ENCODE results near the gene PLLP. TPM values are rescaled to one million over a fixed set of nuclear protein-coding genes. Genes with fewer than 3 reads are reported as not detected.

Gene PLLP
- total RNA-seq, 1 experiment from 2014 or later = 3.1 TPM

- ChIA-PET CTCF (no interaction called here), RAD21 (ENCODE audit: low non-redundant PET in 1 of 2, low total read pairs in 2 of 2, uncharacterized antibody in 2 of 2, unreplicated experiment in 2 of 2) (no interaction called here), POLR2A (no interaction called here)
- Histone ChIP-seq H3K79me2 (ENCODE audit: insufficient read depth, low read length) (no peaks in the 10 kb centered on the region), H3K9ac (ENCODE audit: low read length) (peak overlapping the region; percentile 63; the same call in 1 of the 2 replicates), H3K4me2 (ENCODE audit: low read length) (peak overlapping the region; percentile 97), H3K36me3 (ENCODE audit: control insufficient read depth in 1 of 2, insufficient read depth in 2 of 2, low read length in 2 of 2) (no peaks in the 10 kb centered on the region), H3K9me3 (ENCODE audit: control insufficient read depth in 1 of 2, insufficient read depth in 1 of 2, low read depth in 1 of 2, low read length in 2 of 2) (no peaks in the 10 kb centered on the region), H3K27ac (ENCODE audit: low read depth, low read length) (no peak overlapping the region), H3K9me2 (ENCODE audit: insufficient read depth) (no peaks in the 10 kb centered on the region), H2AFZ (ENCODE audit: low read depth, low read length, poor library complexity, severe bottlenecking) (peak overlapping the region; percentile 42), H4K20me1 (ENCODE audit: insufficient read depth) (no peaks in the 10 kb centered on the region), H3K4me3 (replicated peaks in 1 of 2; ENCODE audit: low read depth in 1 of 2, low read length in 2 of 2) (peak overlapping the region; percentile 70 to 76), H3K4me1 (ENCODE audit: control insufficient read depth in 1 of 2, insufficient read depth in 2 of 2, low read length in 2 of 2) (peaks cover 20 to 22% of the 10 kb centered on the region in 2 experiments; a peak in 3 of 4 replicates), H3K27me3 (ENCODE audit: insufficient read depth, low read length) (no peaks in the 10 kb centered on the region)
- BruUV-seq (replicated peaks) = no TSS peak
- DNase-seq (ENCODE audit: low read depth, low spot score) (no peak), ATAC-seq (no peak)
- intact Hi-C loops (cut with micrococcal nuclease) = no loop called here
- TF ChIP-seq ATF3 (IDR thresholded peaks at IDR 0.05) (no peak), YY1 (IDR thresholded peaks at IDR 0.05; ENCODE audit: extremely low read depth, insufficient replicate concordance, low read depth, low read length) (no peak), SIN3A (IDR thresholded peaks at IDR 0.05; ENCODE audit: low read depth) (no peak), CEBPB (IDR thresholded peaks at IDR 0.05; ENCODE audit: low read depth) (no peak), EZH2phosphoT487 (IDR thresholded peaks at IDR 0.05; ENCODE audit: borderline replicate concordance) (no peak)
These were observed 907 bp upstream of the PLLP start for GRCh38 chr16:57285379-57285778.

- DNase-seq (ENCODE audit: low read depth, low spot score) = no peak
- Histone ChIP-seq H3K27ac (ENCODE audit: low read depth, low read length) (peak overlapping the region; percentile 71), H3K9me2 (ENCODE audit: insufficient read depth) (no peaks in the 10 kb centered on the region), H4K20me1 (ENCODE audit: insufficient read depth) (no peaks in the 10 kb centered on the region), H3K27me3 (ENCODE audit: insufficient read depth, low read length) (no peaks in the 10 kb centered on the region), H3K9ac (ENCODE audit: low read length) (peak overlapping the region; percentile 63), H3K9me3 (ENCODE audit: control insufficient read depth in 1 of 2, insufficient read depth in 1 of 2, low read depth in 1 of 2, low read length in 2 of 2) (no peaks in the 10 kb centered on the region), H2AFZ (ENCODE audit: low read depth, low read length, poor library complexity, severe bottlenecking) (peak overlapping the region; percentile 42), H3K79me2 (ENCODE audit: insufficient read depth, low read length) (no peaks in the 10 kb centered on the region), H3K36me3 (ENCODE audit: control insufficient read depth in 1 of 2, insufficient read depth in 2 of 2, low read length in 2 of 2) (no peaks in the 10 kb centered on the region), H3K4me3 (replicated peaks in 1 of 2; ENCODE audit: low read depth in 1 of 2, low read length in 2 of 2) (peak overlapping the region; percentile 70 to 76), H3K4me1 (ENCODE audit: control insufficient read depth in 1 of 2, insufficient read depth in 2 of 2, low read length in 2 of 2) (peaks cover 24 to 26% of the 10 kb centered on the region in 2 experiments; a peak in 3 of 4 replicates), H3K4me2 (ENCODE audit: low read length) (peak overlapping the region; percentile 97)
- ATAC-seq = peak; percentile 78
- intact Hi-C loops (cut with micrococcal nuclease) = no loop called here
- ChIA-PET CTCF (no interaction called here), POLR2A (no interaction called here), RAD21 (ENCODE audit: low non-redundant PET in 1 of 2, low total read pairs in 2 of 2, uncharacterized antibody in 2 of 2, unreplicated experiment in 2 of 2) (no interaction called here)
- BruUV-seq (replicated peaks) = TSS peak; percentile 56
- TF ChIP-seq SP1 (IDR thresholded peaks at IDR 0.05; ENCODE audit: low read depth) = peak; percentile 3; the same call in 1 of the 2 replicates
- TF ChIP-seq ATF3 (IDR thresholded peaks at IDR 0.05) = no peak
- TF ChIP-seq CBX3 (IDR thresholded peaks at IDR 0.05; ENCODE audit: low read depth) = peak; percentile 19; the same call in 1 of the 2 replicates
- TF ChIP-seq ZFX (IDR thresholded peaks at IDR 0.05) = peak; percentile 25; the same call in 1 of the 2 replicates
These were observed 486 bp upstream of the PLLP start for GRCh38 chr16:57284952-57285363.
